ENCODE data around the gene NPAS3.

NPAS3 gene

GRCh38 chr14:33657476-33657875, 718.8 kb downstream of the NPAS3 start:
- peaks cover 6% of the 10 kb centered on the region for H3K27me3 Mint-ChIP-seq (ENCODE audit: low read depth)
- H3K36me3 Mint-ChIP-seq (ENCODE audit: low read depth) = peaks cover 1% of the 10 kb centered on the region
- no peak for TF ChIP-seq CTCF (IDR thresholded peaks at IDR 0.05; ENCODE audit: unreplicated experiment in 3 of 3)
- H3K4me1 Mint-ChIP-seq = no peaks in the 10 kb centered on the region
- H3K9me3 Mint-ChIP-seq = peaks cover 4% of the 10 kb centered on the region
- no peak overlapping the region for H3K4me3 Mint-ChIP-seq
- no peak overlapping the region for H3K27ac Mint-ChIP-seq

GRCh38 chr14:33660248-33660647, 721.6 kb downstream of the NPAS3 start:
- TF ChIP-seq CTCF (IDR thresholded peaks at IDR 0.05; ENCODE audit: unreplicated experiment in 3 of 3) = no peak
- H3K36me3 Mint-ChIP-seq (ENCODE audit: low read depth) = peaks cover 12% of the 10 kb centered on the region
- H3K4me1 Mint-ChIP-seq = no peaks in the 10 kb centered on the region
- peaks cover 11% of the 10 kb centered on the region for H3K9me3 Mint-ChIP-seq
- H3K27ac Mint-ChIP-seq = no peak overlapping the region
- H3K27me3 Mint-ChIP-seq (ENCODE audit: low read depth) = peaks cover 6% of the 10 kb centered on the region
- H3K4me3 Mint-ChIP-seq = no peak overlapping the region

GRCh38 chr14:33661101-33661500, 722.4 kb downstream of the NPAS3 start:
- Mint-ChIP-seq H3K27ac (no peak overlapping the region), H3K4me3 (no peak overlapping the region), H3K4me1 (no peaks in the 10 kb centered on the region), H3K36me3 (ENCODE audit: low read depth) (peaks cover 12% of the 10 kb centered on the region), H3K27me3 (ENCODE audit: low read depth) (peaks cover under 1% of the 10 kb centered on the region), H3K9me3 (peaks cover 11% of the 10 kb centered on the region)
- no peak for TF ChIP-seq CTCF (IDR thresholded peaks at IDR 0.05; ENCODE audit: unreplicated experiment in 3 of 3)

GRCh38 chr14:33668066-33668465, 729.4 kb downstream of the NPAS3 start:
- no peak for TF ChIP-seq CTCF (IDR thresholded peaks at IDR 0.05; ENCODE audit: unreplicated experiment in 3 of 3)
- no peak overlapping the region for H3K4me3 Mint-ChIP-seq
- peaks cover 4% of the 10 kb centered on the region for H3K9me3 Mint-ChIP-seq
- no peaks in the 10 kb centered on the region for H3K27me3 Mint-ChIP-seq (ENCODE audit: low read depth)
- H3K36me3 Mint-ChIP-seq (ENCODE audit: low read depth) = peaks cover 7% of the 10 kb centered on the region
- no peak overlapping the region for H3K27ac Mint-ChIP-seq
- H3K4me1 Mint-ChIP-seq = no peaks in the 10 kb centered on the region

- no peaks in the 10 kb centered on the region for H3K27me3 Mint-ChIP-seq (ENCODE audit: low read depth)
- TF ChIP-seq CTCF (IDR thresholded peaks at IDR 0.05; ENCODE audit: unreplicated experiment in 3 of 3) = no peak
- no peak overlapping the region for H3K27ac Mint-ChIP-seq
- no peaks in the 10 kb centered on the region for H3K4me1 Mint-ChIP-seq
- H3K9me3 Mint-ChIP-seq = no peaks in the 10 kb centered on the region
- no peaks in the 10 kb centered on the region for H3K36me3 Mint-ChIP-seq (ENCODE audit: low read depth)
- H3K4me3 Mint-ChIP-seq = no peak overlapping the region
These were observed 730.4 kb downstream of the NPAS3 start for GRCh38 chr14:33669111-33669510.

GRCh38 chr14:33670235-33670634, 731.6 kb downstream of the NPAS3 start:
- H3K4me3 Mint-ChIP-seq = no peak overlapping the region
- no peaks in the 10 kb centered on the region for H3K36me3 Mint-ChIP-seq (ENCODE audit: low read depth)
- H3K4me1 Mint-ChIP-seq = peaks cover 7% of the 10 kb centered on the region
- H3K27me3 Mint-ChIP-seq (ENCODE audit: low read depth) = no peaks in the 10 kb centered on the region
- H3K9me3 Mint-ChIP-seq = no peaks in the 10 kb centered on the region
- no peak overlapping the region for H3K27ac Mint-ChIP-seq
- TF ChIP-seq CTCF (IDR thresholded peaks at IDR 0.05; ENCODE audit: unreplicated experiment in 3 of 3) = no peak

Data from nephron (organoid).